Inflammatory macrophage treated with lipopolysaccharide for 1 hour (primary cell): ENCODE data around the gene BRAF.
"Not testable (repeated sequence)": the region's sequence is repeated elsewhere in the genome, so short reads cannot be mapped to it uniquely, and the experiment has no call there.

Experiments
- DNase-seq, 2 donors: peaks; one replicate each; pipeline ENCODE4 v3.0.0-alpha.2; 2020 to 2022

Gene BRAF

GRCh38 chr7:140697447-140698143 lies 227.1 kb downstream of the BRAF start:
- no peak for DNase-seq

GRCh38 chr7:140696680-140697446 lies 227.9 kb downstream of the BRAF start, which contains the start of gene NDUFB2:
Gene NDUFB2 (plus strand): TSS chr7:140696708. CDS start chr7:140696745, 37 bp downstream.
- peak; percentile 59 to 64 for DNase-seq

GRCh38 chr7:140696024-140696679 lies 228.6 kb downstream of the BRAF start:
- DNase-seq: peak; percentile 88 to 95

GRCh38 chr7:140695381-140695780 lies 229.3 kb downstream of the BRAF start:
- DNase-seq: no peak

- DNase-seq: no peak
Measured at GRCh38 chr7:140694592-140694991, 230.1 kb downstream of the BRAF start.

GRCh38 chr7:140693849-140694248 lies 230.9 kb downstream of the BRAF start:
- DNase-seq: not testable (repeated sequence)

- no peak for DNase-seq
Measured at GRCh38 chr7:140691376-140692045, 233.2 kb downstream of the BRAF start.

- DNase-seq: no peak
Measured at GRCh38 chr7:140689199-140690152, 235.3 kb downstream of the BRAF start.

GRCh38 chr7:140688341-140688740 lies 236.4 kb downstream of the BRAF start:
- DNase-seq: no peak

- DNase-seq: no peak
Measured at GRCh38 chr7:140686921-140687320, 237.8 kb downstream of the BRAF start.

- no peak for DNase-seq
Measured at GRCh38 chr7:140685407-140686087, 239.2 kb downstream of the BRAF start.

- DNase-seq: no peak
Measured at GRCh38 chr7:140684066-140684950, 240.4 kb downstream of the BRAF start.

GRCh38 chr7:140683657-140684056 lies 241.1 kb downstream of the BRAF start:
- no peak for DNase-seq

- DNase-seq: no peak
Measured at GRCh38 chr7:140681766-140682165, 243.0 kb downstream of the BRAF start.

GRCh38 chr7:140680886-140681285 lies 243.8 kb downstream of the BRAF start:
- no peak for DNase-seq

- no peak for DNase-seq
Measured at GRCh38 chr7:140679186-140679585, 245.5 kb downstream of the BRAF start.

GRCh38 chr7:140678816-140679130 lies 246.0 kb downstream of the BRAF start:
- DNase-seq: no peak

- DNase-seq: no peak
Measured at GRCh38 chr7:140678081-140678815, 246.5 kb downstream of the BRAF start.

- no peak for DNase-seq
Measured at GRCh38 chr7:140677496-140677895, 247.2 kb downstream of the BRAF start.

GRCh38 chr7:140676956-140677355 lies 247.8 kb downstream of the BRAF start:
- not testable (repeated sequence) for DNase-seq
